Measurements from ENCODE around the gene WDR73. TPM values are rescaled to one million over a fixed set of nuclear protein-coding genes. Genes with fewer than 3 reads are reported as not detected.

The WDR73 gene
- total and polyA plus RNA-seq, 9 of the 15 experiments (the other 6 are each of a cell fraction or from before 2014, with no cell fraction given), result 9.2 to 25.4 (median 21.7) TPM

- TF ChIP-seq, protein P1, sequence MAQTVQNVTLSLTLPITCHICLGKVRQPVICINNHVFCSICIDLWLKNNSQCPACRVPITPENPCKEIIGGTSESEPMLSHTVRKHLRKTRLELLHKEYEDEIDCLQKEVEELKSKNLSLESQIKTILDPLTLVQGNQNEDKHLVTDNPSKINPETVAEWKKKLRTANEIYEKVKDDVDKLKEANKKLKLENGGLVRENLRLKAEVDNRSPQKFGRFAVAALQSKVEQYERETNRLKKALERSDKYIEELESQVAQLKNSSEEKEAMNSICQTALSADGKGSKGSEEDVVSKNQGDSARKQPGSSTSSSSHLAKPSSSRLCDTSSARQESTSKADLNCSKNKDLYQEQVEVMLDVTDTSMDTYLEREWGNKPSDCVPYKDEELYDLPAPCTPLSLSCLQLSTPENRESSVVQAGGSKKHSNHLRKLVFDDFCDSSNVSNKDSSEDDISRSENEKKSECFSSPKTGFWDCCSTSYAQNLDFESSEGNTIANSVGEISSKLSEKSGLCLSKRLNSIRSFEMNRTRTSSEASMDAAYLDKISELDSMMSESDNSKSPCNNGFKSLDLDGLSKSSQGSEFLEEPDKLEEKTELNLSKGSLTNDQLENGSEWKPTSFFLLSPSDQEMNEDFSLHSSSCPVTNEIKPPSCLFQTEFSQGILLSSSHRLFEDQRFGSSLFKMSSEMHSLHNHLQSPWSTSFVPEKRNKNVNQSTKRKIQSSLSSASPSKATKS (CRISPR knock-in tag; IDR thresholded peaks at IDR 0.05), result no peak
- TF ChIP-seq NFE2L1 (tag; IDR thresholded peaks at IDR 0.05; ENCODE audit: borderline replicate concordance, low read depth) (no peak), RBM25 (IDR thresholded peaks at IDR 0.05; ENCODE audit: low read depth, low read length, severe bottlenecking) (no peak), ZBTB7A (IDR thresholded peaks at IDR 0.05; ENCODE audit: borderline replicate concordance, control insufficient read depth, low read depth, low read length) (no peak), MAFG (tag; conservative IDR thresholded peaks at IDR 0.05) (no peak), FOXP4 (CRISPR knock-in tag; IDR thresholded peaks at IDR 0.05; ENCODE audit: borderline replicate concordance) (no peak)
Measured at GRCh38 chr15:84599906-84600305, 54.2 kb downstream of the WDR73 start (continued).
